ENCODE results near the gene GAL3ST1.

Gene GAL3ST1

DNA sequence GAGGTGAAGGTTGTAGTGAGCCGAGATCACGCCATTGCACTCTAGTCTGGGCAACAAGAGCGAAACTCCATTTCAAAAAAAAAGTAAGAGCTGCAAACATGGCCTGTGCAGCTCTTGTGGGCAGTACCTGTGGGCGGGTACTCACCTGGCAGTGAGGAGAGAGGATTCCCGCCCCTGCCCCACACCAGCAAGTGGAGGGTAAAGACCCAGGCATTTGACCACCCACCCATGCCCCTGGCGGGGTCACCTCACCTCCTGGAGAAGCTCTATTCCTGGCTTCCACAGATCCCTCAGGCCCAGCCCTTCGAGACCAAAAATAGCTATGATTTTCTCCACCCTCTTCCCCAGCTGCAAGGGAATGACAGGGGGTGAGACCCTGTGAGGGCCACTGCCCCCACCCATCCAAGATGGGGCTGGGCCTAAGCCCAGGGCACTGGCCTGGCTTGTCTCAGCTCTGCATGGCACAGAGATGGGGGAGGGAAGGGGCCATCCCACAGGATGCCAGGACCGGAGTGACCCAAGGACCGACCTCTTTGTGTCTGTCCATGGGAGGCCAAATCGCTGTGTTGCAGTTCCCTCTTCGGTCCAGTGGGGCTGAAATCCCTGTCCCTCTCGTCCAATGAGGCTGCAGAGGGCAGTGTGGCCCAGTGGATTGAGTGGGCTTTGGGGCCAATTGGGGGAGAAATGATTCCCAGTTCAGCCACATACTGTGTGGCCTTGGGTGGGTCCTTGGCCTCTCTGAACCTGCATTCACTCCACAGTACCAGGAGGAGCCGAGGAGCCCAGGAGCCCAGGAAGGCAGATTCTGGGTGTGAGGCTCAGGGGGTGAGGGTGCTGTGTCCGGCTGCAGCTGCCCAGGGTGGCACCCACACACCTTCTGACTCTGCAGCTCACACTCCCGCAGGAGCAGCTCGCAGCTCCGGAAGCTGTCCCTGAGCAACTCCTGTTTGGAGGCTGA lies 42.5 kb downstream of the GAL3ST1 start:
- no peak for DNase-seq (ENCODE audit: low read depth)

DNA sequence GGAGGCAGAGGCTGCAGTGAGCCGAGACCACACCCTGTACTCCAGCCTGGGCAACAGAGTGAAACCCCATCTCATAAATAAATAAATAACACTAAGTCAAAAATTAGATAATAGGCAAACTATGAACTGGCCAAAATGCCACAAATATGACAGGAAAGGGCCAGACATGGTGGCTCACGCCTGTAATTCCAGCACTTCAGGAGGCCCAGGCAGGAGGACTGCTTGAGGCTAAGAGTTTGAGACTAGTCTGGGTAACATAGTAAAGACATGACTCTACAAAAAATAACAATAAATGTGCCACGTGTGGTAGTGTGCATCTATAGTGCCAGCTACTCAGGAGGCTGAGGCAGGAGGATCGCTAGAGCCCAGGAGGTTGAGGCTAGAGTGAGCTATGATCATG lies 47.8 kb downstream of the GAL3ST1 start:
- no peak for DNase-seq (ENCODE audit: low read depth)

DNA sequence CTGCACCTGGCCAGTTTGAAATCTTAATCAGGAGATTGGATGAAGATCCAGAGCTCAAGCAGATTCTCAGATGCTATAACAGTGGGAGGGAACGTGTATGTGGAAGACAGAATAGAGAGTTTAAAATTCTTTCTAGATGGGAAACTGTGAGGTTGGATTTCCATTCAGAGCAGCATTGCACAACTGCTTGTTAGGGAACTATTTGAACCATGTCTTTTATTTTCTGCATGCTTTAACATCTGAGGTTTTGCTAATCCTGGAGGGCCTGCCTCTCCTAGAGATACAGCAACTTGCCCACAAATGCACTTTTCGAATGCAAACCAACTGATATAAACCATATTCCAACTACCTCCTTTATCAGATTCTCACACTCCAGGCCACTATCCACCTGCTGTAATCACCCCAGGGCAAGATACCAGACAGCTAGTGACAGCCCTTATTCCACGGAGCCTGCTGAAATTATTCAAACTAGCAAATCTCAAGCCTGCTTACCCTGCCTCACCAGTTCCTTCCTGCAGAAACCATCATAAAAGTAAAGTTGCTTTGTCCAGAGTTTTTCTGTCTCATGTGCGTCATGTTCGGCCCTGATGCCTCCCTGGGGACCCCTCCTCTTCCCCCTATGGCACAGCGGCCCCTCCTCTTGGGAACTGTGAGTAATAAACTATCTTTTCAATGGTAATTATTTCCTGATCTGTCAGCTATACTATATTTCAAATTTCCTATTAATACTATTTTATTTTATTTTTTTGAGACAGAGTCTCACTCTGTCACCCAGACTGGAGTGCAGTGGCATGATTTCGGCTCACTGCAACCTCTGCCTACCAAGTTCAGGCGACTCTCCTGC lies 50.6 kb downstream of the GAL3ST1 start:
- no peak for DNase-seq (ENCODE audit: low read depth)

DNA sequence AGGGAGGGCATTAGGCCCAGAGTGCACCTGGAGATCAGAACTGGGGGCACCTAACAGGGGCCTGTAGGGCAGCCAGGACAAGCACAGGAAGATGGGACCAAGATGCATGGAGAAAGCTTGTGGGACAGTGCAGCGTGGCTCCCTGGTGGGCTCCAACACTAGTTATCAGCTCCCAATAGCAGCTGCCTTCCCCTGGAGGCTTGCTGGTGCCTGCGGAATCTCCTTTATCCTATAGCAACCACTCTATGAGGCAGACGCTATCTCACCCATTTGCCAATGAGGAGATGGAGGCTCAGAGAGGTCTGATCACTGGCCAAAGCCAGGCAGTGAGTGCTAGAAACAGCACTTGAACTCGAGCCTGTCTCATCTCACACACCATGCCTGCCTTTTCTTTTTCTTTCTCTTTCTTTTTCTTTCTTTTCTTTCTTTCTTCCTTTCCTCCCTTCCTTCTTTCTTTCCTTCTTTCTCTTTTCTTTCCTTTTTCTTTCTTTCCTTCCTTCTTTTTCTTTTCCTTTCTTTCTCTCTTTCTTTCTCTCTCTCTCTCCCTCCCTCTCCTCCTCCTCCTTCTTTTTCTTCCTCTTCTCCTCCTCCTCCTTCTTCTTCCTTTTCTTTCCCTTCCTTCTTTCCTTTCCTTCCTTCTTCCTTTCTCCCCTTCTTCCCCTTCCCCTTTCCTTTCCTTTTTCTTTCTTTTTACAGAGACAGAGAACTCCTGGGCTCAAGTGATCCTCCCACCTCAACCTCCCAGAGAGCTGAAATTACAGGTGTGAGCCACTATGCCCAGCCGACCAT lies 52.9 kb downstream of the GAL3ST1 start:
- DNase-seq (ENCODE audit: low read depth), result no peak

DNA sequence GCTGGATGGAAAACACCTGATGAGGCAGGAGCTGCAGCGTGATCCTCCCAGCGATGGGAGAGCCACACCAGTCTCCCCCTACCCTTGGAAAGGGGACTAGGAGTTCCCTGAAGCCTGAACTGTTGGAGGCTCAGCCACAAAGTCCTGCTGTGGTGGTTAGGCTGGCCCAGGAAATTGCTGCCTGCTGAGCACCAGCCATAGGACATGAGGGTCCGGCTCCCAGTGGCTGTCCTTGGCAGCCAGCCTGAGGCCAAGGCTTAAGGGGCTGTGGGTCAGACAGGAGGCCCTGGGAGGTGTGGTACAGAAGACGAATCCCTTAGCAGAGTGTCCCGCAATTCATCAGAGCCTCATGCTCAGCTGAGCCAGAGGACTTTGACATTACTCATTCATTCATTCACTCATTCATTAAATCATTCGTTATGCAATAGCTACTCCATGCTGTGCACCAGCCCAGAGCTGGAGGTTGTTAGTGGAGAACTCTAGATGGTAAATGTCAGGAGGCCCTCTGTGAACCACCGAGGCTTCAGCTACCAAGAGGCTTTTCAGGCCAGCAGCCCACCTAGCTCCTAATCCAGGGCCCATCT lies 54.5 kb downstream of the GAL3ST1 start:
- no peak for DNase-seq (ENCODE audit: low read depth)

DNA sequence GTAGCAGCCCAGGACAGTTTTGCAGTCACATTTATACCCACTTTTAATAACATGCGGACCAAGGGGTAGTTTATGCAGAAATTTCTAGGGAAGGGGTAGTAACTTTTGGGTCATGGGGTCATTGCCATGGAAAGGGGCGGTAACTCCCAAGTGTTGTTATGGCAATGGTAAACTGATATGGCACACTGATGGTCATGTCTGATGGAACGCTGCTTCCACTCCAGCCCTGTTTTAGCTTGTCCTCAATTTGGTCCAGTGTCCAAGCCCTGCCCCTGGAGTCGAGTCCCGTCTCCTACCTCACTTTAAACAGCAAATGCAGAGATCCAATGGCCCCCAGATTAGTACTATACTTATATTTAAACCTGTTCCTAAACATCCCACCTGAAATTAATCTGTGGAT lies 57.7 kb downstream of the GAL3ST1 start:
- no peak for DNase-seq (ENCODE audit: low read depth)

DNA sequence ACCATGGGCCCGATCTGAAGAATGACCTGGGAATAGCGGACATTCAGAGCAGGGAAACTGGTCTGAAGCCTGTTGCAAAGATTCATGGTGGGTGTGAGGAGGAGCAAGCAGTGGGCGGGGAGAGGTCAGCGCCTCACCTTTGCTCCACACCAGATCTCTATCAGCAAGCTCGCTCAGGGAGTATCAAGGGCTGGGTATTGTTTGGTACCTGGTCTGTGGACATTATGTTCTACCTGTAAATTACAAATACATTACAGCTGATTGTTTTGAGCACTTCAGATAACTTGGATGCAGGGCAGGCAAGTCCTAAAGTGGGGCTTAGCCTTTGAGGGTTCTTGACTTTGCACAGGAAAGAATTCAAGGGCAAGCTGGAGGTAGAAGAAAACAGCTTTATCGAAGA lies 58.2 kb downstream of the GAL3ST1 start:
- no peak for DNase-seq (ENCODE audit: low read depth)

DNA sequence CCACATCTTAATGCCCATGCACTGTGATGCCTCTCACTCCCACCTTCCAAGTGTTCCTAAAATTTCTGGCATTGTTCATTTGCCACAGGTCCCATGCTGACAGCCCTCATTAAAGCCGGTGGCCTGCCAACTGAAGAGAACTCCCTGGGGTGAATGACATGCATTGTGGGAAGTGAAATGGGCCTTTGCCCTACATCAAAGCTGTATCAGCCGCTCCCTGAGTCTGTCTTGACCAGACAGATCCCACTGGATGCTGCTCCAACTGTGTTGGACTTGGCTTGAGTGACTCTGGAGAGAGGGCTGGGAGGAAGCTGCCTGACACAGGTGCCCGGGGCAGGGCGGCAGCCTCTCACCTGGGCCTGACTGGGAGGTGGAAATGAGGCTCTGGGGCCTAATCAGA lies 60.2 kb downstream of the GAL3ST1 start:
- DNase-seq (ENCODE audit: low read depth), result no peak

DNA sequence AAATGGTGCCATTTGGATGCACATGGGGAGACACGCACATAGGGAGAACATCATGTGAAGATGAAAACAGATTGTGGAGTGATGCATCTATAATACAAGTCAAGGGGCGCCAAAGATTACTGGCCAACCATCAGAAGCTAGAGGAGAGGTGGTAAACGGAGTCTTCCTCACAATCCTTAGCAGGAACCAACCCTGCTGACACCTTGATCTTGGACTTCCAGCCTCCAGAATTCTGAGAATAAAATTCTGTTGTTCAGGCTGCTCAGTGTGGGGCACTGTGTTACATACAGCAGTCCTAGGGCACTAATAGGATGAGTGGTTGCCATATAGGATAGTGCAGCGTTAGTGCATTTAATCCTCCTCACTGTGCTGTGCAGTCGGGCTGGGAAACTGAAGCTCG lies 61.0 kb downstream of the GAL3ST1 start:
- no peak for DNase-seq (ENCODE audit: low read depth)

DNA sequence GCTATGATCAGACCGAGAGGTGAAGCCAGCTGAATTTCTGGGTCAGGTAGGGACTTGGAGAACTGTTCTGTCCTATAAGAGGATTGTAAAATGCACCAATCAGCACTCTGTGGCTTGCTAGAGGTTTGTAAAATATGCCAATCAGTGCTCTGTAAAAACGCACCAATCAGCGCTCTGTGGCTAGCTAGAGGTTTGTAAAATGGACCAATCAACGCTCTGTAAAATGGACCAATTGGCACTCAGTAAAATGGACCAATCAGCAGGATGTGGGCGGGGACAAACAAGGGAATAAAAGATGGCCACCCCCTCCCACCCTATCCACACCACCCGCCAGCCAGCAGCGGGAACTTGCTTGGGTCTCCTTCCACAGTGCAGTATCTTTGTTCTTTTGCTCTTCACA lies 62.6 kb downstream of the GAL3ST1 start:
- DNase-seq (ENCODE audit: low read depth), result no peak

DNA sequence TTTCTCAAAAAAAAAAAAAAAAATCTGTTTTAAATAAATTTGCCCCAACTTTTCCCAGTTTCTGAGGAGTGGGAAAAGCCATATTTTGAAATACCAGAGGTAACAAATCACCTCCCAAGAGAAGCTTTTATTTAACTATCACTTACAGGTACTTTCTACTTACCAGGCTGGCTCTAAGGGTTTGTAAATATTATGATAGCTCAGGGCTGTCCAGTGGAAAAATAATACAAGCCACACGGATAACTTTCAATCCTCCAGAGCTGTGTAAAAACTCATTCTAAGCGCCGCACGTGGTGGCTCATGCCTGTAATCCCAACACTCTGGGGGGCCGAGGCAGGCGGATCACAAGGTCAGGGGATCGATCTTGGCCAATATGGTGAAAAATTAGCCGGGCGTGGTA lies 63.4 kb downstream of the GAL3ST1 start:
- no peak for DNase-seq (ENCODE audit: low read depth)

DNA sequence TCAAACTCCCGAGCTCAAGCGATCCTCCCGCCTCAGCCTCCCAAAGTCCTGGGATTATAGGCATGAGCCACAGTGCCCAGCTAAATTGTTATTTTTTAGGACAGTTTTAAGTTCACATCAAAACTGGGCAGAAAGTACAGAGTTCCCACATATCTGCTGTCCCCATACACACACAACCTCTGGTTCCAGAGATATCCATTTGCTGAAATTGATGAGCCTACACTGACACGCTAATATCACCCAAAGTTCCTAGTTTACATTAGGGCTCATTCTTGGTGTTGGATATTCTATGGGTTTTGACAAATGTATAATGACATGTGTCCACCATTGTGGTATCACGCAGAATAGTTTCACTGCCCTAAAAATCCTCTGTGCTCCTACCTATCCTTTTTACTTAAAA lies 66.2 kb downstream of the GAL3ST1 start:
- DNase-seq (ENCODE audit: low read depth), result no peak

DNA sequence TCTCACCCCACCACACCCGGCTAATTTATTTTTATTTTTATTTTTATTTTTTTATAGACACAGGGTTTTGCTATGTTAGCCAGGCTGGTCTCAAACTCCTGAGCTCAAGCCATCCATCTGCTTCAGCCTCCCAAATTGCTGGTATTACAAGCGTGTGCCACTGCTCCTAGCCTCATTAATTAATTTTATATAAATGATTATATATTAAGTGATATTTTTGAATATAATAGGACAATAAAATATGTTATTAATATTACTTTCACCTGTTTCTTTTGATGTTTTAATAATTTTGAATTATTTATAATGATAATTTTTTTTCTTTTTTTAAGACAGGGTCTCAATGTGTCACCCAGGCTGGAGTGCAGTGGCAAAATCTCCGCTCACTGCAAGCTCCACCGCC lies 66.8 kb downstream of the GAL3ST1 start:
- DNase-seq (ENCODE audit: low read depth), result no peak

DNA sequence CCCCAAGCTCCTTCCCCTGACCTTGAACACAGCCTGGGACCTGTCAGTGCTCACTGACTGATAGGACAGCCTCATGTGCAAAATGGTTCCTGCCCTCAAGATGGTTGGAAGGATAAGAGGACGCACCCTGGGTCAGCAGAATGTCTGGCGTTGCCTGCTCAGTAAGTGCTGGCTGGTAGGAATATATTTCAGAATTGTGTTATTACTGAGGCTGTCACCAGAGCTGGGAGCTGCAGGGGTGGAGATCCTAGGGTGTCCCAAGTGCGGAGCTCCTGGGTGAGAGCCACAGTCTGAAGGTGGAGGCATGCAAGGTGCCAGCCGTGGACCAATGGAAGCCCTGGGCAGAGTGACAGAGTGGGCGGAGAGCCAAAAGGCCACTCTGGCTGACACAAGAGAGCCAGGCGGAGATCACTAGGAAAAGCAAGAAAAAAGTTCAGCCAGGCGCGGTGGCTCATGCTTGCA lies 67.9 kb downstream of the GAL3ST1 start:
- DNase-seq (ENCODE audit: low read depth), result no peak

Data from T-helper 22 cell (primary cell).